ENCODE results near the gene FLII.

Gene FLII

DNA sequence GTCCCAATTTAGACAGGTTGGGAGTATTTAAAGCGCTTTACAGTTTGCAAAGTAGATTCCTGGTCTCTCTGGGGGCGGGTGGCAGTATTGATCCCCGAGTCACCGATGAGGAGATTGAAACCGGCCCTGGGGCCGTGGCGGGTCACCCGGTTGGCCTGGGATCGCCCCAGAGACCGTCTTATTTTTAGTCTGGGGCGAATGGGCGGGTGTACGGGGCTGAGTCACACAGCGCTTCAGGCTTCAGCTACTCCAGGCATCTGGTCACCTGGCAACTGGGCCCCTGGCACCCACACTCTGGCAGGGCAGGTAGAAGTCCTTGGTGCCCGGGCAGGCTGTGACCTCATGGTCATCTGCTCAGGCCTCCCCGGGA, 2.6 kb upstream of the FLII start:
- Histone ChIP-seq H3K27ac (peak overlapping the region; percentile 63 to 93 (median 85)), H3K4me3 (peak overlapping the region; percentile 61 to 98 (median 74))

DNA sequence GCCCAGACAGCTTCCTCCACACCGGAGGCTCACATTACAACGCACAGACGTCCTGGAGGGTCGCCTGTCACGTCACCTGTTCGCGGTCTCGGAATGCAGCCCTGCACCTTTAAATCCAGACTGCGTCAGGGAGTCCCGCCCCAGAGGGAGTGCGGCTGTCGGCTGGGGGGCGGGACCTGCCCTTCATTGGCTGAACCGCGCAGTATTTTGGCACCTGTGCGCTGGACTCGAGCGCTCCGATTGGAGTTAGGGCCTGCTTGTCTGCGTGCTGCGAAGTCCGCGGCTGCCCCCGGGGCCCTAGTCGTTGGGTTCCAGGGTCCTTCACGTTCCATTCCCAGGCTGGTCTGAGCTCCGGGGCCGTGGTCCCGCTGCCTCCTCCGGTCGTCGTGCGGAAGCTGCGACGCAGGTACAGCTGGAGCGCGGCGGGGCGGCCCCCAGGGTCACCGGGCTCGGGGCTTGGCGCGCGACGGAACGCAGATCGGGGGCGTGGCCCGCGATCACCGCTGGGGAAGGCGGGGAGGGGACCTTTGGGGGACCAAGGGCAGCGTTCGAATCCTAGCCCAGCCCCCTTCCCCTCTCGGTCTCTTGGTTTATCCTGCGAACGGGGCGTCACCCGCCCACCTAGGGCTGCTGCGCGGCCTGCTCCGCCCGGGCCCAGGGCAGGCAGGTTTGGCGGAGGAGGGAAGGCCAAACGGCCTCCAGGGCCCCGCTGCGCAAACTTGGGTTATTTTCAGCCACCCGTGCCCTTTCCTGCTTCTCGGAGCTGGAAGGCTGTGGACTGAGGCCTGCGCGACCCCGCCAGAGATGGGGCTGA, 2.0 kb upstream of the FLII start, which contains the start of gene MIEF2:
Gene MIEF2, plus strand, starts transcription at position 331 of the 814 bp plus-strand sequence. CDS start 2,059 bp downstream, outside the sequence.
- peak within 1 kb of the TSS; percentile 61 to 98 (median 74) for H3K4me3 ChIP-seq
- H3K27ac ChIP-seq, result peak within 1 kb of the TSS; percentile 63 to 97 (median 85)

DNA sequence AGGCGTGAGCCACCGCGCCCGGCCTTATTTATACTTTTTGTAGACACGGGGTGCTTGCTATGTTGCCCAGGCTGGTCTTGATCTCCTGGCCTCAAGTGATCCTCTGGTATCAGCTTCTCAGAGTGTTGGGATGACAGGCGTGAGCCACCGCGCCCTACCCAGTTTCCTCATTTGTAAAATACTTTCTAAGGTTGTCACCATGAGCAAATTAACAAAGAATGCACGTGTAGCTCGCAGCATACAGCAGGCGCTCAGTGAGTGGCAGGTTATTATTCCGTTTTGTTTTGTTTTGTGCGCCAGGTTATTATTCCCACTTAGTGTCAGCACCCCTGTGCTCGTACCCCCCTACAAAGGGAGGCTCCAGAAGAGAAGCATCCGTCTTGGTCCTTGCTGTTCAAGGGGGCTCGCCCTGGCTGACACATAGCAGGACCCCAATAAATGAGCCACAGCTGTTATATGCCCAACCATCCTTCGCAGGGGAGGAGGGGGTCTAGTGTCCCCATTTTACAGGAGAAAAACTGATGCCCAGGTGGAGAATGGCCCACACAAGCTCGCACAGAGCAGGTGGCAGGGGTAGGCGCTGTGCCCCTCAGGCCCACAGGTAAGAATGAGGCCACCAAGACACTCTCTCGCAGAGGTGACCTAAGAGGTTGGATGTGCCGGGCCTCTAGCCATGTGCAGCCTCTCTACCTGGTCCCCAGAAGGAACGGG, 1.2 kb upstream of the FLII start:
- Histone ChIP-seq H3K4me3 (peak overlapping the region; percentile 61 to 98 (median 74)), H3K27ac (peak overlapping the region in 19 of 21 experiments; percentile 6 to 97 (median 85))

DNA sequence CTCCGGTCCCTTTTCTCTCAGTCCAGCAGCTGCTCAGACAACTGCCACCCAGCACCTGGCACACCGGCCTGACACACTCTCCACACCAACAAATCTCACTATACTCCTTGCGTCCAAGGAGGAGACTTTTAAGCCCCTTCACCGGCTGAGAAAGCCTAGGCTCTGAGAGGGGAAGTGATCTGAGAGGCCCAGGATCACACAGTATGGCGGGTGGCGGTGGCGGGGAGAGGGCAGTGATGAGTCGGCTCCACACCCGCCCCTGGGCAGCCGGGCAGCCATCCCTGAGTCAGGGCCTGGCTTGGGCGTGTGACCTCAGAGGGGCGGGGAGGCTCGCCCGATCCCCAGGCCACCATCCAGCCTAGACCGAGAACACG, 569 bp downstream of the FLII start:
- Histone ChIP-seq H3K27ac (peak overlapping the region; percentile 88 to 99 (median 97)), H3K4me3 (peak overlapping the region; percentile 72 to 99 (median 95))

DNA sequence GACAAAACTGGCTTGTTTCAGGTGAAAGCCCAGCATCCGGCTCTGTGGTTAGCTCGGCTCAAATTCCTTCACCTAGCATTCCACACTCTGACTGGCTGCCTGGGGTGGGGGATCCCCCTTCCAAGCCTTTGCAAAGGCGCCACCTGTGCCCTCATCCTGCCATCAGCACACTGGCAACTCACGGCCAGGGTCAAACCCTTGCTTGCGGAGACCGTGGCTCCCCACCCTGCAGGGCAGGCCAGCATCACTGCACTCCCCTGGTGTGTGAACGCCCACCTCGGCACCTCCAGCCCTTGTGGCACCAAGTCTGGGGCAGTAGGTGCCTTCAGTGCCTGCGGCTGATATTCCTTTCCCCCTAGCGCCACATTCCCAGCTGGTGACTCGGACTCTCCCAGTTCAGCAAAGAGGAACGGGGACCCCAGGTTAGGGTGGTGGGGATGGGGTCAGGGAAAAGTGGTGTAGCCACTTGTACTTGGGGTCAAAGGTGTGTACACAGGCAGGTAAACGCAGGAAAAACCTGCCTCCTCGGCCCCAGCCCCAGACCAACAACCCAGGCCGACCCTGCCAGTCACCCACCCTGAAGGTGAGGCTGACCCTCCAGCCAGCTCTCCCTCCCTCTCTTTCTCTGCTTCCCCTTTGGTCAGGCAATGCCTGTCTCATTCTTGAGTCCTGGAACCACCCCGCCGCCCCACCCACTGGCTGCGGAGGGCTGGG, 1.1 kb downstream of the FLII start:
- H3K4me3 ChIP-seq, result peak overlapping the region; percentile 72 to 99 (median 95)
- H3K27ac ChIP-seq, result peak overlapping the region in 20 of 21 experiments; percentile 88 to 99 (median 97)

DNA sequence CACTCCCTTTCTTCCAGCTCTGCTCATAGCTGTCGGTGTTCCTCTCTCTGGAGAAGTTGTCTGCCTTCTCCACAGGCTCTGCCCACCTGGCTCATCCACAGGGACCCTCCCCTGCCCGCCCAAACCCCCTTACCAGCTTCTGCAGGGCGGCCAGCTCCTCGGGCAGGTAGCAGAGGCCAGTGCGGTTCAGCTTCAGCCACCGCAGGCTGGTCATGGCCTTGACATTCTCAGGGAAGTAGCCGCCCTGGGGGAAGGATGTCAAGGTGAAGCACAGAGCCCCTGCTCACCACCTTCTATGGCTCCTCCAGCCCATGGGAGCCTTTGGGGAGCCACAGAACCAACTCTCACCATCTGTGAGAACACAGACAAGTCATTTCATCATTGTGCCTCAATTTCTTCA, 1.8 kb downstream of the FLII start:
- peak overlapping the region in 2 of 7 experiments; percentile 72 to 76 for H3K4me3 ChIP-seq
- peak overlapping the region in 12 of 21 experiments; percentile 88 to 99 (median 97) for H3K27ac ChIP-seq

DNA sequence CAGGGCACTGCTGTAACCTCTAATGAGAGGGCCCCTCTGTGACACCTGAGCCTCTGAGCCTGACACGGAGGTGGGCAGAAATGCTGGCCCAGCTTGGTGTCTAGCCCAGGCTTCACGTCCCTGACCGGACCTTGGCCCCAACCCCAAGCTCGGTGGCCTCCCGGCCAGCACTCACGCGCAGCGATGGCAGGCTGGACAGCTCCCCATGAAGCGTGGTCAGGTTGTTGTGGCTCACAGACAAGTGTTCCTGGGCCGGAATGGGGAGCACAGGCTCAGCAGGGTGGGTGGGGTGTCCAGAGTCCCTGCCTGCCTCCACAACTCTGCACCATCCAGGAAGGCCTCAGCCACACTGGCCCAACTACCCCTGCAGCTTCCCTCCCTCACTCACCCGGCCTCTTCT, 2.2 kb downstream of the FLII start:
- no peak overlapping the region for H3K4me3 ChIP-seq
- H3K27ac ChIP-seq, result peak overlapping the region in 5 of 21 experiments; percentile 88 to 98 (median 96)

DNA sequence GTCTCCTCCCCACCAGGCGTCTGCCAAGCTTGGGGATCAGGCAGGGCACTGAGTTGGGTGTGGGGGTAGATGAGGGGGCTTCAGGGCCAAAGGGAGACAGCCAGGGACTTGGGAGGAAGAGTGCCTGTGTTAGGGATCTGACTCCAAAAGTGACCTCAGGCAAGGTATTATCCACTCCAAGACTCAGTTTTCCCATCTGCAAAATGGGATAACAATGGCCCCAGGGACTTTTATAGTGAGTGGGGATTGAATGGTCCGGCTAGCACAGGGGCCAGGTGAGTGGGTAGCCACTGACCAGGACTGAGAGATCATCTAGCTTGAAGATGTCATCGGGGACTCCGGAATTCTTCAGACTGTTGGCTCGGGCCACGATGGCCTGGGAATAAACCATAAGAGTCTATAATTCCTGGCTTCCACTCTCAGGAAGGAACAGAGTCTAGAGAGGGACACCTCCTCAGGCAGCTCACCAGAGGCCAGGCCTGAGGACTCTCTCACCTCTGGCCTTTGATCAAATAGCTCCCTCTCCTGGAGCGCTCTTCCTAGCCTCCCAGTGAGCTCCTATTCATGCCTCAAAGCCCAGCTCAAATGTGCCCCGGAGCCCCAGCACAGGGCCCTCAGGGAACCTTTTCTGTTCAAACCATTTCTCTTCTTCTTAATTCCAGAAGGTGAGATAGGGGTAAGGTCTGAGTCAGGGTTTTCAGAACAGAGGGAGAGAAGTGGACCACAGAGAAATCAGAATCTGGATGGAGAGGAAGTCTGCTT, 3.5 kb downstream of the FLII start:
- Histone ChIP-seq H3K27ac (no peak overlapping the region), H3K4me3 (no peak overlapping the region)

DNA sequence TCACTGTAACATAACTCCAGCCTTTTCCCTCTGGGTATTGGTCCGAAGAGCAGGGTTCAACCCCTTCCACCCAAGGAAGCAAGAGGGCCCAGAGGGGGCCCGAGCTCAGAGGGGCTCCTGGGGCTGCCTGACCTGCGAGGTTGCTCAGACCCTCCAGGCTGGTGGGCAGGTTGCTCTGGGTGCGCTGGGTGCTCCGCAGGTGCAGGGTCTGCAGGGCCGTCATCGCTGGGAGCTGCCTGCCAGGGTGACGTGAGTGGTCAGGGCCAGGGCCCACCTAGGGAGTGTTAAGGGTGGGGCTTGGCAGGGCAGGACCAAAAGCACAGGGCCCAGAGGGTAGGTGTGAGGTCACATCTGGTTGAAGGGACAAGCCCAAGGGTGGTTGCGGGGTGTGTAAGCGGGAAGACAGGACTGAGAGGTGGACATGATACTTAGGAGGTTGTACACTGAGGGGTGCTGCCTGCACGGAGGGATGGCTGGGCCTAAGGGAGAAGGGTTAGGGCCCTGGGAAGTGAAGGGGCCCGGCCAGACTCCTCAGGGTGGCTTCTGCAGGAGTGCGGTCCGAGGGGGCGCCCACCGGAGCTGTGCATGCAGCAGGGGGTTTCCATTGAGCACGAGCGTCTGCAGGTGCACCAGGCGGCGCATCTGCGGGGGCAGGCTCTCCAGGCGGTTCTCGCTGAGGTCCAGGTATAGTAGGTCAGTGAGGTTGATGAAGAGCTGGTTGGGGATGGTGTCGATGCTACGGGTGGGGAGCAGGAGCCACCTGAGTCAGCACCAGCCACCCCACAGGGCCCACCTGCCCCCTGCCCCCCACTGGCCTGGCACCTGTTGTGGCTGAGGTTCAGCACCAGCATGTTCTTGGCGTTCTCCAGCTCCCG, 4.4 kb downstream of the FLII start:
- H3K27ac ChIP-seq, result no peak overlapping the region

DNA sequence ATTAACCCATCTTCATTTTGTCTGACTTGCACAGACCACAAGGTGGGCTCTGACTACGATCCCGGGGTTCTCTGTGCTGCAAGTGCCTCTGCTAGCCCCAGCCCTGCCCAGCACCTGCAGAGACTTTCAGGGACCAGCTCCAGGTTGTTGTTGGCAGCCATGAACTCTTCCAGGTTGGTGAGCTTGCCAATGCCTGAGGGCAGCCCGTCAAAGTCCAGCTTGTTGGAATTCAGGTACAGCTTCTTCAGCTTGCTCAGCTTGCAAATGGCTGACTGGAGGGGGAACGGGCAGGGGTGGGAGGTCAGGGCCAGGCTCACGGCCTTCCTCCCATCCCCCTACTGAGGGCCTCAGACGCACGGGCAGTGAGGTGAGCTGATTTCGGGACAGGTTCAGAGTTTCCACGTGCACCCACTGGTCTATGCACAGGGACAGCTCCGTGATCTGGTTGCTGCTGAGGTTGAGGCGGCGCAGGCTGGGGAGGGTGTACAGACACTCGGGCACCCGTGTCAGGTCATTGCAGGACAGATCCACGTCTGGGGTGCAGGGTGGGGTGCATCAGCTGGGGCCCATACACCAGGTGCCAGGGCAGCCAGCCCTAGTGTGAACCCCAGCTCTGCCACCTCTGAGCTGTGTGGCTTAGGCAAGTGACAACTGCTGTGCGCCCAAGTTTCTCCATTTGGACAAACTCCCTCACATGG, 5.2 kb downstream of the FLII start:
- H3K4me3 ChIP-seq, result no peak overlapping the region

More for the DNA sequence above, 4.4 kb downstream of the FLII start:
- H3K4me3 ChIP-seq, result no peak overlapping the region

DNA sequence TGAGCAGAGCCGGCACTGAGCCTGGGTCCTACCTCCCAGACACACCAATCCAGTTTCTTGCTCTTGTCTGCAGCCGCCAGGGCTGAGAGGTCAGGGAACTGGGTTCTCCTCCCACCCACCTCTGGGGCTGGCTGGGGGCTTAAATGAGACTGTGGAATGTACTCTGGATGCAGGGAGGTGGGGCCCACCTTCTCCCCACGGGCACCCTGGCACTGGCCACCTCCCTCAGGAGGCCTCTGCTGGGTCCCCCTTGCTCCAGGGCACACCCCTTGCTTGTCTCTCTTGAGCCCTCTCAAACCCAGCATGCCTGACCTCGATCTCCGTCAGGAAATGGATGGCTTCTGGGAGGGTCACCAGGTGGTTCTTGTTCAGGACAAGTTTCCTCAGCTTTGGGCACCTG, 6.4 kb downstream of the FLII start:
- H3K4me3 ChIP-seq, result no peak overlapping the region
- no peak overlapping the region for H3K27ac ChIP-seq

More for the DNA sequence above, 5.2 kb downstream of the FLII start:
- H3K27ac ChIP-seq, result no peak overlapping the region

DNA sequence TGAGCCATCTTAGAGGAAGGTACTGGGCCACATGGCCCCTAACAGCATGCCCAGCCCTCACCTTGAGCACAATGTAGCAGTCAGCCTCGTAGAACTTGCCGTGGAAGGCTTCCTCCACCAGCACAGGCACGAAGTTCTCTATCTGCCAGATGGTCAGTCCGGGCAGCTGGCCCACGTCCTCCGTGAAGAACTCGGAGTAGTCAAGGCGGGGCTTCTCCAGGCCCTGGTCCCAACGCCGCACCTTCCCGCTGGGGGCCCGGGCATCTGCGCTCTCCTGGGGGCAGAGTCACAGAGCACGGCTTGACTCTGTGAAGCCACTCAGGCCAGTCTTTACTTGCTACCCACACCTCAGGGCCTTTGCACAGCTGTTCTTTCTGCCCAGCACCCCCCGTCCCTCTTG, 7.3 kb downstream of the FLII start:
- Histone ChIP-seq H3K4me3 (no peak overlapping the region), H3K27ac (no peak overlapping the region)

DNA sequence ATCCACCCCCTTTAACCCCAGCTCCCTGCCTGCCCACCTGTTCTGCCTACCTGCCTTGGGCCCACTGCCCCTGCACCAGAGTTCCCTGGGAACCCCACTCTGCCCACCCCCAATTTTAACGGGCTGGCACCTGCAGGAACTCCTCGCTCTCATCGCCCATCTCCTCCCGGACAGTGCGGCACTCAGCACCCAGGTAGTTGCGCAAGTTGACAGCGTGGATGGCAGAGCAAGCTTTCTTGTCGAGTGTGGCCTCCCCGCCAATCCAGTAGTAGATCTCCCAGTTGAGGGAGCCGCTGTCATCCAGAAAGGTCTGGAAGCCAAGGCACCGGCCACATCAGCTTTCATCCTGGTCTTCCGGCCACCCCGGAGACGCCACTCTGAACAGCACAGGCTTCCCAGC, 7.8 kb downstream of the FLII start:
- no peak overlapping the region for H3K27ac ChIP-seq
- H3K4me3 ChIP-seq, result no peak overlapping the region

DNA sequence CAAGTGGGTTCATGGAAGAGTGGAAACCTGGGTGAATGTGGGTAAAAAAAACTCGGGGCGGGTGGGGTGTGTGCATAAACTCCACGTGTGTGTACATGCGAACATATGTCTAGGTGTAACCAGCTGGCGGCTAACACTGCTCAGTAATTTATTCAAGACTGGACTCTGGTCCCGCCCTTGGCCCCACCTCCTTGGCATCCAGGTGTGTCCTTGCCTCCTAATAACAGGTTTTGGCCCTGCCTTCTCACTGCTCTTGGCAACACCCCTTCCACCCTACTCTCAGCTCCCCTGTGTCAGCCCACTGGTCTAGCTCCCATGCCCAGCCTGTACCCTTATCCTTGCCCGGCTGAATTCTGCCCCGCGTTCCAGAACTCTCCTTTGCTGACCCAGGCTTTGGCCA, 8.3 kb downstream of the FLII start:
- Histone ChIP-seq H3K27ac (no peak overlapping the region), H3K4me3 (no peak overlapping the region)

DNA sequence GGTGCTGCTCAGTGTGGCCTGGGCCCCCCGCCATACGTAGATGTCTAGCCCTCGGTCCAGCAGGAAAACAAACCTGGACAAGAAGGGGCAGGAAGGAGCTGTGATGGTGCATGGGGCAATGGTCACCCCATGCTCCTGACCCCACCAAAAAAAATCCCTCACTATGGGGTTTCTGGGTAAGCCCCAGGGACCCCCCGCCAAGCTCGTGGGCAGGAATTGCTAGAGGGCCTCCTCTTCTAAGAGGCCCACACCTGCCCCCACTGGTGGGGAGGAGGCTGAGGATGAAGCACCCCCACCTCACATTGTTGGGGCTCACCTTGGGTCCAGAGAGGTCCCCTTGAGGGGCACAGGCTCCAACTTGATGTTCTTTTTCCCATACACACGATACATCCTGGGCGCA, 9.7 kb downstream of the FLII start:
- peak overlapping the region in 7 of 21 experiments; percentile 2 to 46 (median 4) for H3K27ac ChIP-seq

DNA sequence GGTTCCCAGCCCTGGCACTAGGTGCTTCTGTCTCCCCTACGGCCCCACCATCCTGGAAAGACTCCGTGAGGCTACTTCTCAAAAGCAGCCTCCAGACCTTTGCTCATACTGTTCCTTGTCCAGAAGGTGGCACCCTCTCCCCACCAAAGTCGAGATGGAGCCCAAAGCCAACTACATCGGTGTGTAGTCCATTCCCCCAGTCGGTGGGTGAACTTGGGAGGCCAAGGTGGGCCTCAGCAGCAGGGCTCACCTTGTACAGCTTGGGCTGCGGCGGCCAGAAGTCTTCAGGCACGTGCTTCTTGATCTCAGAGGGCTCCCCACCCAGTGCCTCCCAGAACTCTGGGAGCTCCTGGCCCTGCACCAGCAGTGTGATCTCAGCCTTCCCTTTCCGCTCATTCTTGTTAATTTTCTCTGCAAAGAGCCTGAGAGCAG, 10.2 kb downstream of the FLII start:
- no peak overlapping the region for H3K4me3 ChIP-seq
- H3K27ac ChIP-seq, result peak overlapping the region in 6 of 21 experiments; percentile 2 to 46 (median 4)

More for the DNA sequence above, 9.7 kb downstream of the FLII start:
- no peak overlapping the region for H3K4me3 ChIP-seq

DNA sequence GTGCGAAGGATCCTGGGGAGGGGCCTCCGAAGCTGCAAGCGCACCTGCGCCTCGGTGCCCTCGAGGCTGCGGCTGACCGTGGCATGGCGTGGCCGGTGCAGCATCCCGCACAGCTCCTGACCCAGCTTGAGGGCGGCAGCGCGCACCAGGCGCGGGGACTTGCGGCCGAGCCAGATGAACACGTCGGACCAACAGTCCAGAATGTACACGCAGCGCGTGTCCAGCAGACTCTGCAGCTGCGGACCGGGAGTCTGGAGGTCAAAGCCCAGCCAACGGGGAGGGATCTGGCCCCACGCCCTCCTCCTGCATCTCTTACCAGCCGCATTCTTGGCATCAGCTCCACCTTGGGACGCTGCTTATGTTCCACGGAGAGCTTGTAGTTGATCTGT, 10.9 kb downstream of the FLII start:
- peak overlapping the region in 1 of 21 experiments; percentile 44 for H3K27ac ChIP-seq
- no peak overlapping the region for H3K4me3 ChIP-seq
